ENCODE data around the gene DUS1L.

The DUS1L gene

GRCh38 chr17:82054351-82055022 lies 11.1 kb downstream of the DUS1L start:
- no peak for TF ChIP-seq CTCF (IDR thresholded peaks at IDR 0.05; ENCODE audit: insufficient read depth, low read depth, low read length, missing control alignments)
- no peak overlapping the region for H3K4me3 ChIP-seq (ENCODE audit: low read depth, low read length)
- DNase-seq (ENCODE audit: low read depth): no peak

- TF ChIP-seq CTCF (IDR thresholded peaks at IDR 0.05; ENCODE audit: insufficient read depth, low read depth, low read length, missing control alignments): no peak
- H3K4me3 ChIP-seq (ENCODE audit: low read depth, low read length): no peak overlapping the region
- DNase-seq (ENCODE audit: low read depth): no peak
These were observed 11.9 kb downstream of the DUS1L start for GRCh38 chr17:82053556-82054263.

- no peak for TF ChIP-seq CTCF (IDR thresholded peaks at IDR 0.05; ENCODE audit: insufficient read depth, low read depth, low read length, missing control alignments)
- H3K4me3 ChIP-seq (ENCODE audit: low read depth, low read length): peak overlapping the region; percentile 80
- no peak for DNase-seq (ENCODE audit: low read depth)
These were observed 12.5 kb downstream of the DUS1L start for GRCh38 chr17:82053130-82053529.

GRCh38 chr17:82052638-82053059 lies 13.0 kb downstream of the DUS1L start:
- no peak for TF ChIP-seq CTCF (IDR thresholded peaks at IDR 0.05; ENCODE audit: insufficient read depth, low read depth, low read length, missing control alignments)
- no peak for DNase-seq (ENCODE audit: low read depth)
- H3K4me3 ChIP-seq (ENCODE audit: low read depth, low read length): peak overlapping the region; percentile 80

- DNase-seq (ENCODE audit: low read depth): peak; percentile 82
- peak within 1 kb of the TSS; percentile 80 for H3K4me3 ChIP-seq (ENCODE audit: low read depth, low read length)
- TF ChIP-seq CTCF (IDR thresholded peaks at IDR 0.05; ENCODE audit: insufficient read depth, low read depth, low read length, missing control alignments): no peak
These were observed 13.6 kb downstream of the DUS1L start, which contains the start of the genes GPS1 and RFNG for GRCh38 chr17:82051776-82052637. TSS of gene GPS1 (plus strand) at chr17:82051898. CDS start at chr17:82051932, 34 bp downstream. TSS of gene RFNG (minus strand) at chr17:82051811. CDS start at chr17:82051766, 45 bp downstream.

- DNase-seq (ENCODE audit: low read depth): no peak
- TF ChIP-seq CTCF (IDR thresholded peaks at IDR 0.05; ENCODE audit: insufficient read depth, low read depth, low read length, missing control alignments): no peak
- H3K4me3 ChIP-seq (ENCODE audit: low read depth, low read length): peak overlapping the region; percentile 65
These were observed 14.6 kb downstream of the DUS1L start for GRCh38 chr17:82050761-82051641.

All from GM12865 (cell line).